ENCODE measurements around the gene RC3H2. TPM values are rescaled to one million over a fixed set of nuclear protein-coding genes. Genes with fewer than 3 reads are reported as not detected.
"Not testable (repeated sequence)": the region's sequence is repeated elsewhere in the genome, so short reads cannot be mapped to it uniquely, and the experiment has no call there.

Gene RC3H2
- polyA plus RNA-seq, 4 donors, result 38.0 to 46.9 (median 46.1) TPM

DNA sequence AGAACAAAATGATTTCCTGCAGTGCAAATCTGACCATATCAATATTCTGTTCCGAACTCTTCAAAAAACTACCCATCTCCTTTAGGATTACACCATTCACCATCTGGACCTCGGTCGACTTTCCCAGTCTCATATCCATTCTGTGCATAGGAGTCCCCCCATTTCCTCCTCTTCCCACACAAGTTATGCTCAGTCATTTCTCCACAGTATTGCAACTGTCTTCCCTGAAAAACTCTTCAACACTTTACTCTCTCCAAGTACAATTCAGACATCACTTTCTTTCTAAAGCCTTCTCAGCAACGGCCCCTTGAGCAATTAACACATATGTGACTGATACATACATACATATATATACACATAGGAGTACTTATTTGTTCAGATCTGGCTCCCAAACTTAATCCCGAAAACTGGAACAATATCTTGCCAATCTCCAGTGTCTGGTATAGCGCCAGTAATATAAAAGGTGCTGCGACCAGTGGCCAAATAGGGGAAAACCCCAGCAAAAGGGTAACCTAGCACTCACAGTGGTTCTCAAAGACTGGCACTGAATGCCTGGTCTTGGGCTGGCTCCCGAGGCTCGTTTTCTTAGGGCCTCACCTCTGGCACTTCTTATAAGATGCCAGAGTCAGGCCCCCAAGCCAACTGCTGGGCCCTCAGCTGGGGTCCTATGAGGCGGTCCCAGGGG, 25.5 kb upstream of the RC3H2 start:
- no peak for DNase-seq (ENCODE audit: low read depth in 4 of 4, low spot score in 3 of 4)

- no peak for DNase-seq (ENCODE audit: low read depth in 4 of 4, low spot score in 3 of 4)
Measured at GRCh38 chr9:122929796-122930354, 24.7 kb upstream of the RC3H2 start.

DNA sequence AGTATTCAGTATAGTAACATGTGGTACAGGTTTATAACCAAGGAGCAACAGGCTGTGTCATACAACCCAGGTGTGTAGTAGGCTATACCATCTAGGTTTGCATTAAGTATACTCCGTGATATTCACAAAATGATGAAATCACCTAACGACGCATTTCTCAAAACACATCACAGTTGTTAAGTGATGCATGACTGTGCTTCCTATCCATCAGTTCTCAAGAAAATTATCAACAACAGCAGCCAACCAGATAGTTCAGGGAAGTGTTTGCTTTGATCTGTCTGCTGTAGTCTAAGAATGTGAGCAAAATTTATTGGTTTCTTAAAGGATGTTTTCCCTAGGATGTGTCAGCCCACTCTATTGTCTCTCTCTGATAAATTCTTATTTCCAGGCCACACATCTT, 18.8 kb upstream of the RC3H2 start:
- DNase-seq (ENCODE audit: low read depth in 4 of 4, low spot score in 3 of 4), result no peak

- DNase-seq (ENCODE audit: low read depth in 4 of 4, low spot score in 3 of 4), result no peak
Measured at GRCh38 chr9:122922713-122923112, 17.6 kb upstream of the RC3H2 start.

DNA sequence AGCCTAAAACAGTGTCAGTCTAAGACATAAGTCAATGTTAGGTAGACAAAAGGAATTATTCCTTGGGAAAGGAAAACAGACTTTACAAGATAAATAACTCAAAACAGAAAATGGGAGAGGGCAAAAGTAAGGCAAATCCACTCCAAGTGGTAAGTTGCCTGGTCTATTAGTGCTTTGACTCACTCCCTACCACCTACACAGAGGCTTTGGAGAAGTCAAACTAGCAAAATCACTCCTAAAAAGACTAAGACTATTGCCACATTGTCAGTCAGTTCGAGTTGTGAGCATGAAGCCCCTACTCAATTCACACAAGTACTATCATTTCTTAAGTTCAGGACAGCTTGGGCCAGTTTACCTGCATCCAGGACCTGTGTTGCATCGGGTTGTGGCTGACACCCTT, 13.2 kb upstream of the RC3H2 start:
- no peak for DNase-seq (ENCODE audit: low read depth in 4 of 4, low spot score in 3 of 4)

DNA sequence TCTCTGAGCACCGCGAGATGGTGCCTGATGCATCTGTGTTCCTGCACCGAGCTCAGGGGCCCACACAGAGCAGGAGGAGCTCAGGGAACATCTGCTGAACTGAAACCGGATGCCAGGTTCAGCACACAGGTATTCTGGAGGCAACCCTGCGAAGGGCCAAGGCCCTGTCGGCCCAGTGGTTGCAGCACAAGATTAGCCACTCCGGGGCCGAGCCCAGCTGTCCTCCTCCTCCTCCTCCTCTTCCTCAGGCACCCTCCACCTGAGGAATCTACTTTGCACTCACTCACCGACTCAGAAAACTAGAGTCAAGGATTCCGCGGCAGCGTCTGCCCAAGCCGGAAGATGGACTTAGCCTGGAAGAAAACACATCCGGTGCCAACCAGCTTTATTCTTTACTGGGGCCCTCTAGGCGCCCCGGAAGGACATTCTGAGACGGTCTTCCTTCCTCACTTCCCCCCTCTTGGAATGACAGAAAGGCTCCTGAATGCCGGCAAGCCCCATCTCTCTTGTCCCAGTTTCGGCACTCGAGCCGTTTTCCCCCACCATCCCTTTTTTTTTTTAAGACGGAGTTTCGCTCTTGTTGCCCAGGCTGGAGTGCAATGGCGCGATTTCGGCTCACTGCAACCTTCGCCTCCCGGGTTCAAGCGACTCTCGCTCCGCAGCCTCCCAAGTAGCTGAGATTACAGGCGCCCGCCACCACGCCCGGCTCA, 8.0 kb upstream of the RC3H2 start, which contains the start of gene ZBTB6:
ZBTB6 (minus strand) TSS at position 360 of the 710 bp plus-strand sequence. CDS start 1,251 bp downstream, outside the sequence.
- DNase-seq (ENCODE audit: low read depth in 4 of 4, low spot score in 3 of 4), result peak; percentile 67 to 76 (median 68)

DNA sequence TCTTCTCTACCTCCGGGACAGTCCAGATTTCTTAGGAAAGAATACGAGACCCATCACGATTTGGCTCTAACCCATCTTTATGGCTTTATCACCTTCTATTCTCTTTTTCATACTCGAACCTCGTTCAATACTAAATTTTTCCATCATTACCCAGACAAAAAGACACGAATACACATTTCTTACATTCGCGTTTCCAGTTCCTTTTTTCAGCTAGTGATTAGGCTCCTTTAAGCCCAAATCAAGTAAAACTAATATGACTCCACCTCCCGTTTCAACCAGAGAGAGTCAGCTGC, 7.5 kb upstream of the RC3H2 start:
- no peak for DNase-seq (ENCODE audit: low read depth in 4 of 4, low spot score in 3 of 4)

GRCh38 chr9:122906122-122906521, 963 bp upstream of the RC3H2 start:
- DNase-seq (ENCODE audit: low read depth in 4 of 4, low spot score in 3 of 4), result not testable (repeated sequence)

DNA sequence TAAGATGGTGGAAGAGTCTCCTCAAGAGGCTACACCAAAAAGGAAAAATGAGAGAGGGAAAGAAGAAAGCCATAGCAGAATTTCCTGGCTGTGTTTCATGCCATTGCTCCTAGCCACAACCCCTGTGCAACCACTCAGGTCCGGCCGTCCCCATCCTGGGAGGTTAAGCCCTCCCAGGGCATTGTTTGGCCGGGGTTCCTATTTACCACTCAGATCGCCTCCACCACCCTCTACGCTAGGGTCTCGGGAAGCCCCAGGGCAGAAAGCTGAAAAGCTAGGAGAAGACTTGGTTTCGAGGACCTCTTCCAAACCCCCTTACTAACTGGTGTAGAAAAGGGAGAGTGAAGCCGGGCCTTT, 715 bp downstream of the RC3H2 start:
- DNase-seq (ENCODE audit: low read depth in 4 of 4, low spot score in 3 of 4), result peak in 2 of 4 donors; percentile 20 to 35

- DNase-seq (ENCODE audit: low read depth in 4 of 4, low spot score in 3 of 4), result no peak
Measured at GRCh38 chr9:122900791-122901190, 4.4 kb downstream of the RC3H2 start.

DNA sequence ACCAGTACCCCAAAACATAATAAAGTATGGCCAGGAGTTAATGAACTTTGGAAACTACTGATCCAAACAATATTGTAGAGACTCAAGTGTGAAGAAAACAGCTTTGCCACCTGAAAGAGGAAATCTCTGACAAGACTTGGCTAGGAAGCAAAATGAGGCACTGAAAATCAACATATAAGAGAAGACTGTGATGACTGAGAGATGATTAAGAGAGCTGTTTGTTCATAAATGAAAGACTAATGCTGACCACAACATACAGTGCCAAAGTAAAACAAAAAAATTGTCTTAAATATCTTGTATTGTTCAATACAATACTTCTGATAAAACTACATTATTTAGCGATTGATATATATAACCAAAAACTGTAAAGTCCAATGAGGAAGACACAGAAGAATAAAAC, 7.2 kb downstream of the RC3H2 start:
- no peak for DNase-seq (ENCODE audit: low read depth in 4 of 4, low spot score in 3 of 4)

GRCh38 chr9:122888480-122888879, 16.7 kb downstream of the RC3H2 start:
- no peak for DNase-seq (ENCODE audit: low read depth in 4 of 4, low spot score in 3 of 4)

- DNase-seq (ENCODE audit: low read depth in 4 of 4, low spot score in 3 of 4), result no peak
Measured at GRCh38 chr9:122883125-122883524, 22.0 kb downstream of the RC3H2 start.

DNA sequence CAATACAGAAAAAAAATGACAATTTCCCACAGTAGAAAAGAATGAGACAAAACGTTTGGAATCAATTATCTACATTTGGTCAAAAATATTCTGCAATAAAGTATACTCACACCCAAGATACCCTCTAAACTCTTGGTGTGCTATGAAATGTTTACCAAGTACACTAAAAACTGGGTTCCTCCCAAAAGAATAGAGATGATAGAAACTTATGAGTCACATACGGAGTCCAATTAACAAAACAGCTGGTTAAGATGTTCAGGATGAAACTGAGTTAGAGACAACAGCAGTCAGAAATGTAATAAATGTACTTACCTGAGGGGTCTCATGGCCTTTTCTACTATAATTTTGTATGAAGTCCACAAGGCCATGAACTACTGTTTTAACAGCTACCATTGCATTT, 25.7 kb downstream of the RC3H2 start:
- DNase-seq (ENCODE audit: low read depth in 4 of 4, low spot score in 3 of 4), result no peak

DNA sequence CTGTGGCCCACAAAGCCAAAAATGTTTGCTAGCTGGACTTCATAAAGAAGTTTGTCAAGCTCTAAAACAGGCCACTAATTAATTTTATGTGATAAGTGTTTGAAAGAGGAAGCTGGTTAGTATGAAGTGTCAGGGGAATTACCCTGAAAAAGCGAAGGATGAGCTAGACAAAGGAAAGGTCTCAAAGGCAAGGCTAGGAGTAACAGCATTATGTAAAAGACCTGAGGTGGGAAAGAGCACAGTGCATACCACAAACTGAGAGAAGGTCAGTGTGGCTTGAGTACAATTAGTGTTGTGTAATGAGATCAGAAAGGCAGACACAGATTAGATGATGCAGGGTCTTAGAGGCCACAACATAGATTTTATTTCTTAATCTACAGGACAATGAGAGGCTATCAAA, 29.6 kb downstream of the RC3H2 start:
- no peak for DNase-seq (ENCODE audit: low read depth in 4 of 4, low spot score in 3 of 4)

- not testable (repeated sequence) for DNase-seq (ENCODE audit: low read depth in 4 of 4, low spot score in 3 of 4)
Measured at GRCh38 chr9:122867276-122867675, 37.9 kb downstream of the RC3H2 start.

- DNase-seq (ENCODE audit: low read depth in 4 of 4, low spot score in 3 of 4), result no peak
Measured at GRCh38 chr9:122866079-122866478, 39.1 kb downstream of the RC3H2 start.

DNA sequence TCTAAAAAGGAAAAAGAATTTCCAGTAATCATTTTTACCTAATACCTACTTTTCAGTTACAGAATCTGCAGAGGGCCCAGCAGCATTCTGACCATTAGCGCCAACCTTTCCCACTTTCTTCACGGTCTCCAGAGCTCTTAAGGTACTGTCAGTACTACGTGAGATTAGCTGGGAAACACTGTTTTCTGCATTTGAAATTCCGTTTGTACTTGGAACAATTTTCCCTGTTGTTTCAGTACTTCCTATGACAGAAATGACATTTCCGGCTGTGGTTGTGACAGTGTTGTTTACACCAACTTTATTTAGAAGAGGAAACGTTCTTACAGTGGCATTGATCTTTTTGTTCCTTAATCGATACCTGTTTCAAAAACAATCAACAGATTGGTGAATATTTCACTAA, 39.9 kb downstream of the RC3H2 start:
- no peak for DNase-seq (ENCODE audit: low read depth in 4 of 4, low spot score in 3 of 4)

DNA sequence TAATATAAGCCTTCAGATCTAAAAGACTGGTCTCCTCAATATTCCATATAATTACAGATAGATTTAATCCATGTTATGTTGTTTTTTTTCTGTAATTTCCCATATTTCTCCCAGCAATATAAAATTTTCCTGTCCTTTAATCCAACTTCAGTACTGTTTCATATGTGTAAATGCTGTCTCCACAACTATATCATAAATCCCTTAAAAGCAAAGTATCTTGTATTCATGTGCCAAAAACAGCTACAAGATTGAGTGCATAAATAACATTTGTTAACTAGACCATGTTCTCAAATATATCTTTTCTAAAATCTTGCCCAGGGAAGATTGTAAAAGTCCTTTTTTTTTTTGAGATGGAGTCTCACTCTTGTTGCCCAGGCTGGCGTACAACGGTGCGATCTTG, 41.8 kb downstream of the RC3H2 start:
- no peak for DNase-seq (ENCODE audit: low read depth in 4 of 4, low spot score in 3 of 4)

DNA sequence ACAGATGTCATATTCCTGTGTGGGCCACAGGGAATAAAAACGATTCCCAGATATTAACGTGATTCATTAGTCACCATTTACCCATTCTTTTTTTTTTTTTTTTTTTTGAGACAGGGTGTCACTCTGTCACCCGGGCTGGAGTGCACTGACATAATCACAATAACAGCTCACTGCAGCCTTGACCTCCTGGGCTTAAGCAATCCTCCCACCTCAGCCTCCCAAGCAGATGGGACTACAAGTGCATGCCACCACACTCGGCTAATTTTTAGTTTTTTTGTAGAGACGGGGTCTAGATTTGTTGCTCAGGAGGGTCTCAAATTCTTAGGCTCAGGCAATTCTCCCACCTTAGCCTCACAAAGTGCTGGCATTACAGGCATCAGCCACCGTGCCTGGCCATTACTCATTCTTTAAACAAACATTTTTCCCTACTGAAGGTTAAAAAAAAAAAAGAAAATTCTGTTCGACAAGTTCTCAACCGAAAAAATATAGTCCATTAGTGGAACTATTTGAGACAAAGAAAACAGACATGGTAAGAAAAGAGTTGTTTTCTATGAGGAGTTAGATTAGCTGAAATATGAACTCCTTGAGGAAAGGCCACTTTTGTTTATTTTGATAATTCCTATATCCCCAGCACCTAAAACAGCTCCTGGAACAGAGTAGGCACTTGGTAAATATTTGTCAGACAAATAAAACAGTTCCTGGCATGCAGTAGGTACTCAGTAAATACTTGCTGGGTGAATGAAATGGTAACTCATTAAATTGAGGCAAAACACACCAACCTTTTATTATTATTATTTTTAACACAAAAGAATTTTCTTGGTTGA, 44.6 kb downstream of the RC3H2 start:
- DNase-seq (ENCODE audit: low read depth in 4 of 4, low spot score in 3 of 4), result no peak

DNA sequence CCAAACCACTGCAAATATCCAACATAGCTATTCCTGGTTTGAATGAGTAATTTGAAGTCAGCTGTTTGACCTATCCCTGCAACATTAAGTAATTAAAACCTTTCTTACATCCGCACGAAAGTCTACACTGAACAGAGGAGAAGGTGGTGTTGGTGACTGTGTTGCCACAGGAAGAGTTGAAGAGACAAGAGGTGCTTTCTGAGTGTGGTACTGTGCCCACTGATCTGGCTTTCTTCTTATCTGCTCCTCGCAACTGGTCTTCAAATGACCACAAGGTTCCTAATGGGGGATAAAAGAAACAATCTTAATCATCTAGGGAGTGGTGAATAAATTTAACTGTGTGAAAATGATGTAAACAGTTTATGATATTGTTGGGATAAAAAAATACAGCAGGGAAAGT, 47.3 kb downstream of the RC3H2 start:
- no peak for DNase-seq (ENCODE audit: low read depth in 4 of 4, low spot score in 3 of 4)
